NCI-H2029 treated with DMSO at 0.1 percent for 48 hours (cell line): Measurements from ENCODE around the gene DOCK10.
A peak's percentile ranks its signal among the peaks of the same experiment; 100 is the strongest.

ENCODE experiments used
- DNase-seq: peaks from one replicate; lab custom pipeline; 2025; lab: John Stamatoyannopoulos, UW

DOCK10 gene

DNA sequence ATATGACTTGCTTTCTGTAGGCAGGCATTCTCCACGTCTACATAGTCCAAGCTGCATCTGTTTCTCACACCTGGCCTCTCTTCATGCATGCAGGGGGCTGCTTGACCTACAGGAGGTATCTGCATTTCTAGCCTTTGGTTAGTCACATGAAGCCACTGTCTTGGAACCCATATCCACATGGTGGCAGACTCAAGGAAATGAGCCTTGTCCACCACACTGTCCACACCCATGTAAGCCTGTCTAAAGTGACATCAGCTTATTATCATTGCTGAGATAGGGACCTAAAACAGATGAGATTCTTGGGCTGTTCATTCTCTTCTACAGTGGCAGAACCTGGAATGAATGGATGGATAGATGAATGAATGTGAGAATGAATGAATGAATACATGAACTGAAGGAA, 160.4 kb downstream of the DOCK10 start:
- no peak for DNase-seq

DNA sequence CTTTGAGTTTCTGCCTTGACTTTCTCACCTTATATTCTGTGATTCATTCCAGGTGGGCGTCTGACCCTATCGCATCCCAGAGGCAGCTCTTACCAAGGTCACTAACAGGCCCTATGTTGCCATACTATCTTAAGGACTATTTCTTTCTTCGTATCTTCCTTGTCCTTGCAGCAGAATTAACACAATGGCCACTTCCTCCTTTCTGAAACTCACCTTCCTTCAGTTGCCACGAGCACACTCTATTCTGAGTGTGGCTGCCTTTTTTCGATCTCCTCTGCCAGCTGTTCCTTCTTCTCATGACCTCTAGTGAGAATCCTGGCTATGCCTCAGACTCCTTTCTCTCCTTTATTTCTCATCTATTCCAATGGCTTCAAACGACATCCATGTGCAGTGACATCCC, 165.7 kb downstream of the DOCK10 start:
- no peak for DNase-seq

DNA sequence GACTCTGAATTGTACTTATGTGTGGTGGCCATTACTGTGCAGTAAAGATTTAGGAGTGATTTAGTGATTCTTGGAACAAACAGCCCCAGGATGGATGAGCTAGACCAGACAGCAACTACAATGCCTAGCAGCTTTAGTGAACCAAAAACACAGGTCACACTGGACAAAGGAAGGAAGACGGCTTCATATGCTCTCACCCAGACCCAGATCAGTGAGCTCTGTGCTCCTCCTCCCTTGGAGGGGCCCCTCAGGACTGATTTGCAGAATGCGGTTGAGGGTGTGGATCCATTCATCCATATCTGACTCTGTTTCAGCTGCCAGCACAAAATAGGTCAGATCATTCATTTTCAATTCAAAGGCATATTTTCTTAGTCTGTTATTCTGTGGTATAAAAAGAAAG, 166.4 kb downstream of the DOCK10 start:
- no peak for DNase-seq

GRCh38 chr2:224875153-224875552, 167.1 kb downstream of the DOCK10 start:
- no peak for DNase-seq

GRCh38 chr2:224871813-224872212, 170.5 kb downstream of the DOCK10 start:
- no peak for DNase-seq

- DNase-seq, result no peak
Observed at GRCh38 chr2:224870341-224870740, 171.9 kb downstream of the DOCK10 start.

- no peak for DNase-seq
Observed at GRCh38 chr2:224869601-224870233, 172.6 kb downstream of the DOCK10 start.

DNA sequence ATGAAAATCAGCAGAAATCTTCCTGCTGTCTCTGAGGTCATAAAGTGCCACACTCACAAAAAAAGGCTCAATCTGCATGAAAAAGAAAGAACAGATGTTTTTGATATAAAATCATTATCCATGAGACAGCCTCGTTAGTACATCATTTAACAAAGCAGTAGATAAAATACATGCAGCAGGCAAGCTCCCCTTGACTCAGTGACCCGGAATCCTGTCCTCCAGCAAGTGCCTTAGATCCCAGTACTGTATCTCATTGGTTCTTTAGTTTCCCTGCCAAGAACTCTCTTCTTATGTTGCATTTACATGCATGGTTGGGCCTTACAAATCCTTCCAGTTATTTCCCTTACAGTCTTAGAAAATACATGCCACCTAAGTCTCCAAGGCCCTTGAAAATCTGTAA, 177.3 kb downstream of the DOCK10 start:
- no peak for DNase-seq

- no peak for DNase-seq
Observed at GRCh38 chr2:224861266-224861665, 181.0 kb downstream of the DOCK10 start.

DNA sequence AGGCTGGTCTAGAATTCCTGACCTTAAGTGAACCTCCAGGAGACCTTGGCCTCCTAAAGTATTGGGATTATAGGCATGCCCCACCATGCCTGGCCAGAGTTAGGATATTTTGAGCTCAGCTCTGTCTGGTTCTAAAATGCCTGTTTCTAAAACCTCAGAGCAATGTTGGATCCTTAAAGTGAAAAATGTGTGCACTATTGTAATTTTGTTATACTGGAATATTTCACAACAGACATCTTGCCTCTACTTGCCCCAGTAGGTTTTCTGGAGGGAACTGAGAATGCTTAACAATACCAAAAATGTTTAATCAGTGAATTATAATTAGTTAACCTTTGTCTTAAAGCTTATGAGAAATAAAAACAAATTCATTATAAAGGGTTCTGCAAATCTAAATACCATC, 181.5 kb downstream of the DOCK10 start:
- DNase-seq, result no peak

GRCh38 chr2:224851811-224852210, 190.5 kb downstream of the DOCK10 start:
- DNase-seq, result no peak

- DNase-seq, result no peak
Observed at GRCh38 chr2:224850081-224850480, 192.2 kb downstream of the DOCK10 start.

- no peak for DNase-seq
Observed at GRCh38 chr2:224849264-224849663, 193.0 kb downstream of the DOCK10 start.

DNA sequence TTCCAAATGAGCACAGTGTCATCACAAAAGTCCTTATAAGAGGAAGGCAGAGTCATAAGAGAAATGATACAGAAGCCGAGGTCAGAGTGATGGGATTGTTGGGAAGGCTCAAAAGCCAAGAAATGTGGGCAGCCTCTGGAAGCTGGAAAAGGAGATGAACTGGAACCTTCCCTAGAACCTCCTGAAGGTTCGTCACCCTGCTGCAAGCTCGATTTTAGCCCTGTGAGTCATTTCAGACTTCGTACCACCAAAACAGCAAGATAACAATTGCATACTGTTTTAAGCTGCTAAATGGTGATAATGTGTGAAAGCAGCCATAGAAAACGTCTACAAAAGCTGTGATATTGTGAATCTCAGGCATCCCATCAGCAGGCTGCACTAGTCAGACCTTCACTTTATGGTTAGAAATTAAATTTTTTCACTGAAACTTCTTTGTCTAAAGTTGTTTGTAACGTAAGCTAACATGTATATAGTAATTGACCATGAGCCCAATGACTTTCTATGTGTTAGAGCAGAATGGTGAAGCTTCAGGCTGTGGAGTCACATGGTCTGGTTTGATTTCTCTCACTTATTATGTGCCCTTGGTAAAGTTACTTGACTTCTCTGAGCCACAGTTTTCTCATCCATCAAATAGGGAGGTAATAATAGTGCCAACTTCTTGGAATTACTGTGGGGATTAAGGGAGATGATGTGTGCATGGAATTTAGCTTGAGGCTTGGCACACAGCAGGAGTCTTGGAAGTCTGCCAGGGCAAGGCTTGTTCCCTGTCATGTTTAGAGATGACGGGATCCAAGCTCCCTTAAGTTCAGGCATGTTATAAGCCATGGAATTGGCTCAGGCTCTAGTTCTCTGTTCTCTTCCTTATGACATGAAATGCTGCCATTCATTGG, 194.1 kb downstream of the DOCK10 start:
- DNase-seq, result peak; percentile 57

- DNase-seq, result no peak
Observed at GRCh38 chr2:224847381-224847780, 194.9 kb downstream of the DOCK10 start.

GRCh38 chr2:224846686-224847085, 195.6 kb downstream of the DOCK10 start:
- DNase-seq, result no peak

DNA sequence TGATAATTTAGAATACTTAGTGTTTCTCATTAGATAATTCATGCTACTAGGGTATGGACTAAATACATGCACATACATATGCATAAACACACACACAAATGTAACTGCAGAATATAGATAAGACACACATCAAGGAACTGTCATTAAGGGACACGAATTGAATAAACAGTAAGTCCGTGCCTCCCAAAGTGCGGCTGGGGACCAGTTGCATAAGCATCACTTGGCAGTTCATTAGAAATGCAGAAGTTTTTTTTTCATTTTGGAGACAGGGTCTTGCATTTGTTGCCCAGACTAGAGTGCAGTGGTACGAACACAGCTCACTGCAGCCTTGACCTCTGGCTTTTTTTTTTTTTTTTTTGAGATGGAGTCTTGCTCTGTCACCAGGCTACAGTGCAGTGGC, 196.1 kb downstream of the DOCK10 start:
- DNase-seq, result no peak

GRCh38 chr2:224843141-224843540, 199.1 kb downstream of the DOCK10 start:
- DNase-seq, result no peak

DNA sequence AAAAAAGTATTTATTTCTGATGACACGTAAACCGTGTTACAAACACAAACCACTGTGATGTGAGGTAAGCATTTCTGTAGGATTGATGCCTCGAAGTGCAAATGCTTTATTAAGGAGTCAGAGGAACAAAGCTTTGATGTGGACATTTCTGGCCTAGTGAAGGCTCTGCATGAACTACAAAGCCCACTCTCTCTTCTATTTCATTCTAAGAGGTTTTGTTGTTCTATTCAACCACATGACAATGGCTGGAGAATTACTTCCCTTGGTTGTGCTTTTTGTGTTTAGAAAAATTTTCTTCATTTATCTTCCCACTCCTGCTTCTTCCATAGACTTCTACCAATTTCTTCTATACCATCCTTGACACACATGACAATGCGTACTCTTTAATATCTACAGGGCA, 200.4 kb downstream of the DOCK10 start:
- no peak for DNase-seq

GRCh38 chr2:224838335-224838734, 203.9 kb downstream of the DOCK10 start:
- DNase-seq, result no peak

- no peak for DNase-seq
Observed at GRCh38 chr2:224837558-224837957, 204.7 kb downstream of the DOCK10 start.

DNA sequence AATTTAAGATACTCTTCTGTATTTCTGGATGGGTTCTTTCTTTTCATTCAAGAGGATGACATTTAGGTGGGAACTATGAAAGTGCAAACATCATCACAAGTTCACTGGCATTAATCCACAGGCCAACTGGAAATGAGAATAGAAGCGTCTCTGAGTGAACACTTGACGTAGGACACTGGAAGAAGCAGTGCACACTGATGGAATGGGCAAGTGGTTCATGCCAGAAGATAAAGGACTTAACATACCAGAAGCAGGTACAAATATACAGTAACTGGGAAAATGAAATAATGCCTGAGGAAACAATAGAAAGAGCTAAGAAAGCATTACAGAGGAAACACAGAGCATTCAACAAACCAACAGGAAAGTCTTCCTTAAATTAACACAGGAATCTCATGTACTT, 205.2 kb downstream of the DOCK10 start:
- no peak for DNase-seq

DNA sequence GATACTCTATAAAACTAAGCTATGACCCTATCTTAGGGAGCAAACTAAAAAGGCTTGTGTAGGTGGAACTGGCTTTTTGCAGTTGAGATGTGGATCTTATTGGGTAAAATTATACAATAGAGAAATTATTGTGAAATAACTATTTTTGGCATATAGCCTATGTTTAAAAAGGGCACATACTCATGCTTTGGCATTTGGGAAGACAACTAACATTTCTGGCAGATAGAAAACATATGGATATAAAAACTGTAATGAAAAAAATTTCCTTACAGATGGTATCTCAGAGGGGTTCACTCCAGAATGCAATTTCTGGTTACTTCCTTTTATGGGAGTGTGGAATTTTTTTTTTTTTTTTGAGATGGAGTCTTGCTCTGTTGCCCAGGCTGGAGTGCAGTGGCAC, 206.0 kb downstream of the DOCK10 start:
- no peak for DNase-seq

DNA sequence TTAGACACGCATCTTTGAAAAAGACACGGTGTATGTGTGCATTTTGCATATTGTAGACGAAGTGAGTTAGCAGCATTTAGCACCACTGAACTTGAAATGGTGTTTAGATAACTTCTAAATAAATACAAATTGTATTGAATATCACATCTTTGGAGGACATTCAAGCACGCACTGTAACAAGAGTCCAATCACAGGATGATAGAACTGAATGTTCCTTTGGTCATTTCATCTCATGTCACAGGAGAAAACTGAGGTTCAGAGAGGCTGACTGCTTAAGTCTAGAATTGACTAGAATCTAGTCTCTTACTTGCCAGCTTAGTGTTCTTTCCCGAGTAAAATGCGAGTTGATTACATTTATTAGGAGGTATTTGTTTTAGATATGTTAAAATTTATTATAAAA, 206.9 kb downstream of the DOCK10 start:
- no peak for DNase-seq
